Measurements from ENCODE around the gene CHI3L2. TPM values are rescaled to one million over a fixed set of nuclear protein-coding genes. Genes with fewer than 3 reads are reported as not detected.

CHI3L2 gene
- total and polyA plus RNA-seq, 10 of the 15 experiments (the other 5 are each of a cell fraction or from before 2014, with no cell fraction given), result 37.1 to 508 (median 98.3) TPM

DNA sequence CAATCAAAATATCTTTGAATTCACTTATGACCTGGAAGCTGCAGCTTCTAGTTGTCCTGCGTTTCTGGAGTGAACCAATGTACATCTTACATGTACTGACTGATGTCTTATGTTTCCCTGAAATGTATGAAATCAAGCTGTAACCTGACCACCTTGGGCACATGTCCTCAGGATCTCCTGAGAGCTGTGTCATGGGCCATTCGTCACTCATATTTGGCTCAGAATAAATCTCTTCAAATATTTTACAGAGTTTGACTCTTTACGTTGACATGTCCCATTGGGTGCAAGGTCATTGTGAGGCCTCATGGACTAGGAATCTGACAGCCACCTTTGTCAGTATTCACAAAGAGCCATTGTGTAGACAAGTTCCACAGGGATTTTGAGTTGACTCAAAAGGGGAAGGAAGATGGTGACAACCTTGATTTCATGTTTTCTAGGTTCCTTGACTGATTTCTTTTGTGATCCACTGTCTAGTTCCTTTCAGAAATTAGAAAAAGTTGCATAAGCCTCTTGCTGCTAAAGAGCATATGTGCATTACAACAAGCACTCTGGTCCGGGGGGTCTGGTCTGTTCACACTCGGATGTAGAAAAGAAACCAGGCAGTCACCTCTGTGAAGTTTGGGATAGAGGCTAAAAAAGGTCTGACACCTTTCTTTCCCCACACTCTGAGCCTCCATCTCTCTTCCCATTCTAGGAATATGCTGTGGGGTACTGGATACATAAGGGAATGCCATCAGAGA is 10.7 kb downstream of the CHI3L2 start:
- no peak overlapping the region for H3K4me3 ChIP-seq
- TF ChIP-seq SMAD1 (IDR thresholded peaks at IDR 0.05; ENCODE audit: low read depth, partially characterized antibody) (no peak), IKZF2 (IDR thresholded peaks at IDR 0.05) (no peak), ZNF622 (IDR thresholded peaks at IDR 0.05) (no peak), ASH2L (IDR thresholded peaks at IDR 0.05; ENCODE audit: borderline replicate concordance, low read depth) (no peak), EP300 (IDR thresholded peaks at IDR 0.05; ENCODE audit: borderline replicate concordance in 1 of 2, control insufficient read depth in 1 of 2, low read depth in 2 of 2, low read length in 2 of 2) (no peak), ZBTB33 (IDR thresholded peaks at IDR 0.05) (no peak), ZBTB40 (IDR thresholded peaks at IDR 0.05; ENCODE audit: borderline replicate concordance) (no peak), HCFC1 (IDR thresholded peaks at IDR 0.05; ENCODE audit: low read length) (no peak), RBBP5 (conservative IDR thresholded peaks at IDR 0.05) (no peak)
- TF ChIP-seq, protein P1, sequence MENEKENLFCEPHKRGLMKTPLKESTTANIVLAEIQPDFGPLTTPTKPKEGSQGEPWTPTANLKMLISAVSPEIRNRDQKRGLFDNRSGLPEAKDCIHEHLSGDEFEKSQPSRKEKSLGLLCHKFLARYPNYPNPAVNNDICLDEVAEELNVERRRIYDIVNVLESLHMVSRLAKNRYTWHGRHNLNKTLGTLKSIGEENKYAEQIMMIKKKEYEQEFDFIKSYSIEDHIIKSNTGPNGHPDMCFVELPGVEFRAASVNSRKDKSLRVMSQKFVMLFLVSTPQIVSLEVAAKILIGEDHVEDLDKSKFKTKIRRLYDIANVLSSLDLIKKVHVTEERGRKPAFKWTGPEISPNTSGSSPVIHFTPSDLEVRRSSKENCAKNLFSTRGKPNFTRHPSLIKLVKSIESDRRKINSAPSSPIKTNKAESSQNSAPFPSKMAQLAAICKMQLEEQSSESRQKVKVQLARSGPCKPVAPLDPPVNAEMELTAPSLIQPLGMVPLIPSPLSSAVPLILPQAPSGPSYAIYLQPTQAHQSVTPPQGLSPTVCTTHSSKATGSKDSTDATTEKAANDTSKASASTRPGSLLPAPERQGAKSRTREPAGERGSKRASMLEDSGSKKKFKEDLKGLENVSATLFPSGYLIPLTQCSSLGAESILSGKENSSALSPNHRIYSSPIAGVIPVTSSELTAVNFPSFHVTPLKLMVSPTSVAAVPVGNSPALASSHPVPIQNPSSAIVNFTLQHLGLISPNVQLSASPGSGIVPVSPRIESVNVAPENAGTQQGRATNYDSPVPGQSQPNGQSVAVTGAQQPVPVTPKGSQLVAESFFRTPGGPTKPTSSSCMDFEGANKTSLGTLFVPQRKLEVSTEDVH (IDR thresholded peaks at IDR 0.05; ENCODE audit: low read depth, partially characterized antibody), result no peak
- ATAC-seq (no peak), FAIRE-seq (no peak), DNase-seq (ENCODE audit: low read depth, low spot score) (no peak)
- H2AFZ ChIP-seq (ENCODE audit: control insufficient read depth, low read depth, low read length), result no peak overlapping the region
- H4K20me1 ChIP-seq (ENCODE audit: control insufficient read depth, insufficient read depth), result no peaks in the 10 kb centered on the region
- SMC1A ChIA-PET (ENCODE audit: uncharacterized antibody, unreplicated experiment), result interaction anchor here (1.2 to 2.1 kb wide), 2 partner anchors 11 to 50 kb away, joined by 3 to 8 read pairs; no protein-coding TSS in a partner anchor
- in situ Hi-C loops (cut with MboI) (no loop called here), intact Hi-C loops (cut with micrococcal nuclease; ENCODE audit: unreplicated experiment) (no loop called here)
- RAD21 ChIA-PET (ENCODE audit: unreplicated experiment), result no interaction called here
- no peak overlapping the region for H3K4me2 ChIP-seq (ENCODE audit: control insufficient read depth, insufficient read depth)
- WGBS (ENCODE audit: insufficient coverage, insufficient replicate concordance, low lambda C conversion rate, missing lambda C conversion rate), result 100% methylated on average over 5 of the region's 5 CpGs
- H3K27ac ChIP-seq (ENCODE audit: control insufficient read depth, insufficient read depth), result no peak overlapping the region
- H3K27me3 ChIP-seq (replicated peaks in 1 of 2; ENCODE audit: control insufficient read depth in 2 of 2, insufficient read depth in 2 of 2, low read length in 1 of 2), result no peaks in the 10 kb centered on the region
- CTCF ChIA-PET, result interaction anchor here (1.0 to 1.4 kb wide), 2 partner anchors 163 to 532 kb away, joined by 3 read pairs; no protein-coding TSS in a partner anchor
- H3K9ac ChIP-seq (ENCODE audit: control insufficient read depth, insufficient read depth, low read length), result no peak overlapping the region
- H3K9me3 ChIP-seq (replicated peaks; ENCODE audit: control insufficient read depth, insufficient read depth, low read length), result no peaks in the 10 kb centered on the region
- POLR2A ChIA-PET, result no interaction called here
- H3K36me3 ChIP-seq (ENCODE audit: control insufficient read depth in 2 of 2, insufficient read depth in 2 of 2, low read length in 1 of 2), result peaks cover 0 to 11% of the 10 kb centered on the region in 2 experiments; a peak in 1 of 4 replicates
- BruUV-seq (replicated peaks), result no TSS peak
- H3K79me2 ChIP-seq (ENCODE audit: control insufficient read depth, insufficient read depth, low read length), result no peaks in the 10 kb centered on the region; the same call in 1 of the 2 replicates
- H3K4me1 ChIP-seq (ENCODE audit: control insufficient read depth, insufficient read depth, low read length), result no peaks in the 10 kb centered on the region

Measured in GM12878 (cell line).